ENCODE measurements around the gene RNASEH2A. TPM values are rescaled to one million over a fixed set of nuclear protein-coding genes. Genes with fewer than 3 reads are reported as not detected.

RNASEH2A gene
- polyA plus RNA-seq, 1 donor from 2014 or later = 28.2 TPM

- Histone ChIP-seq H2AFZ (ENCODE audit: low read depth, low read length) (no peak overlapping the region), H3K36me3 (ENCODE audit: insufficient read depth, low read length) (no peaks in the 10 kb centered on the region), H3K27me3 (ENCODE audit: insufficient read depth, low read depth, low read length) (peaks cover 53% of the 10 kb centered on the region), H4K20me1 (ENCODE audit: insufficient read depth) (no peaks in the 10 kb centered on the region), H3K9me2 (ENCODE audit: insufficient read depth, low read length) (no peaks in the 10 kb centered on the region), H3K9ac (ENCODE audit: low read length) (peak overlapping the region; percentile 72), H3K9me3 (ENCODE audit: low read length) (no peaks in the 10 kb centered on the region), H3K4me2 (ENCODE audit: low read length) (no peak overlapping the region), H3K4me3 (ENCODE audit: low read length) (peak overlapping the region; percentile 79), H3F3A (ENCODE audit: insufficient read depth, low read length, poor library complexity, severe bottlenecking) (no peaks in the 10 kb centered on the region), H3K79me2 (replicated peaks; ENCODE audit: insufficient read depth, low read length) (peaks cover 5% of the 10 kb centered on the region), H3K27ac (ENCODE audit: low read length) (no peak overlapping the region)
- TF ChIP-seq SMC3 (conservative IDR thresholded peaks at IDR 0.05; ENCODE audit: poor library complexity) (no peak), EP300 (conservative IDR thresholded peaks at IDR 0.05; ENCODE audit: poor library complexity, severe bottlenecking) (no peak), POLR2AphosphoS5 (IDR thresholded peaks at IDR 0.05) (peak; percentile 35), CTCF (IDR thresholded peaks at IDR 0.05; ENCODE audit: poor library complexity, severe bottlenecking) (peak; percentile 35)
These were observed 27.6 kb downstream of the RNASEH2A start for GRCh38 chr19:12833738-12834565.

- H4K20me1 ChIP-seq (ENCODE audit: insufficient read depth) = no peaks in the 10 kb centered on the region
- H3K27me3 ChIP-seq (ENCODE audit: insufficient read depth, low read depth, low read length) = peaks cover 53% of the 10 kb centered on the region
- peak within 1 kb of the TSS; percentile 72 for H3K9ac ChIP-seq (ENCODE audit: low read length)
- H3K27ac ChIP-seq (ENCODE audit: low read length) = no peak within 1 kb of the TSS
- peaks cover 5% of the 10 kb centered on the region for H3K79me2 ChIP-seq (replicated peaks; ENCODE audit: insufficient read depth, low read length)
- H3K4me3 ChIP-seq (ENCODE audit: low read length) = peak within 1 kb of the TSS; percentile 79
- TF ChIP-seq CTCF (IDR thresholded peaks at IDR 0.05; ENCODE audit: poor library complexity, severe bottlenecking) = no peak
- no peak for TF ChIP-seq POLR2AphosphoS5 (IDR thresholded peaks at IDR 0.05)
- TF ChIP-seq EP300 (conservative IDR thresholded peaks at IDR 0.05; ENCODE audit: poor library complexity, severe bottlenecking) = no peak
- TF ChIP-seq RAD21 (conservative IDR thresholded peaks at IDR 0.05) = no peak
- TF ChIP-seq TAF1 (IDR thresholded peaks at IDR 0.05; ENCODE audit: low read depth) = no peak
- TF ChIP-seq MXI1 (conservative IDR thresholded peaks at IDR 0.05; ENCODE audit: poor library complexity, severe bottlenecking) = no peak
- no peak for TF ChIP-seq EZH2 (IDR thresholded peaks at IDR 0.05; ENCODE audit: borderline replicate concordance, insufficient read depth, low read length, poor library complexity, severe bottlenecking)
- TF ChIP-seq SMC3 (conservative IDR thresholded peaks at IDR 0.05; ENCODE audit: poor library complexity) = no peak
- no peak for TF ChIP-seq REST (IDR thresholded peaks at IDR 0.05; ENCODE audit: borderline replicate concordance)
- no peaks in the 10 kb centered on the region for H3K9me2 ChIP-seq (ENCODE audit: insufficient read depth, low read length)
- no peaks in the 10 kb centered on the region for H3K9me3 ChIP-seq (ENCODE audit: low read length)
- H3K36me3 ChIP-seq (ENCODE audit: insufficient read depth, low read length) = no peaks in the 10 kb centered on the region
- no peaks in the 10 kb centered on the region for H3F3A ChIP-seq (ENCODE audit: insufficient read depth, low read length, poor library complexity, severe bottlenecking)
- peak within 1 kb of the TSS; percentile 65 for H3K4me2 ChIP-seq (ENCODE audit: low read length)
- H2AFZ ChIP-seq (ENCODE audit: low read depth, low read length) = no peak within 1 kb of the TSS
These were observed 28.2 kb downstream of the RNASEH2A start, which contains the start of gene RTBDN for GRCh38 chr19:12834566-12834943. TSS of gene RTBDN (minus strand) at chr19:12834579. CDS start at chr19:12829979, 4,600 bp downstream.

All from neural cell (in vitro differentiated cells).